ENCODE results near the gene NUMA1. TPM values are rescaled to one million over a fixed set of nuclear protein-coding genes. Genes with fewer than 3 reads are reported as not detected.
A peak's percentile ranks its signal among the peaks of the same experiment; 100 is the strongest.

The NUMA1 gene
- total RNA-seq, 3 donors from 2014 or later (not counting 1 experiment from before 2014, with no cell fraction given) = 261 to 290 (median 262) TPM

- intact Hi-C loops (cut with micrococcal nuclease) = no loop called here
- DNase-seq (no peak), ATAC-seq (no peak)
- H3K4me1 ChIP-seq (ENCODE audit: control insufficient read depth, insufficient read depth, low read length) = peaks cover 21% of the 10 kb centered on the region
- no peaks in the 10 kb centered on the region for H3K9me3 ChIP-seq (ENCODE audit: control insufficient read depth, insufficient read depth, low read length)
- no peaks in the 10 kb centered on the region for H3K9me3 Mint-ChIP-seq
- peak overlapping the region; percentile 54 for H3K4me3 Mint-ChIP-seq
- H3K27me3 Mint-ChIP-seq (ENCODE audit: low read depth in 2 of 2) = no peaks in the 10 kb centered on the region
- H3K4me1 Mint-ChIP-seq = peaks cover 37 to 38% of the 10 kb centered on the region in 2 donors
- WGBS (ENCODE audit: insufficient coverage) = 94% methylated on average over 5 of the region's 6 CpGs
- H3K27ac Mint-ChIP-seq = peak overlapping the region; percentile 99 to 100
- no peaks in the 10 kb centered on the region for H3K27me3 ChIP-seq (ENCODE audit: control insufficient read depth, insufficient read depth, low read length)
- H3K36me3 Mint-ChIP-seq = no peaks in the 10 kb centered on the region
- TF ChIP-seq CTCF (IDR thresholded peaks at IDR 0.05) = no peak
- no peak overlapping the region for H3K4me3 ChIP-seq (ENCODE audit: low read length)
- H3K27ac ChIP-seq (ENCODE audit: low read length) = no peak overlapping the region
- no peaks in the 10 kb centered on the region for H3K36me3 ChIP-seq (ENCODE audit: control insufficient read depth, insufficient read depth, low read length)
These were observed 1.9 kb downstream of the NUMA1 start for GRCh38 chr11:72078477-72078876.

GRCh38 chr11:72075756-72076155 lies 4.6 kb downstream of the NUMA1 start:
- Mint-ChIP-seq H3K27ac (peak overlapping the region in 1 of 2 donors; percentile 31), H3K27me3 (ENCODE audit: low read depth in 2 of 2) (no peaks in the 10 kb centered on the region), H3K4me3 (no peak overlapping the region), H3K4me1 (peaks cover 45 to 48% of the 10 kb centered on the region in 2 donors), H3K9me3 (no peaks in the 10 kb centered on the region), H3K36me3 (no peaks in the 10 kb centered on the region)
- H3K36me3 ChIP-seq (ENCODE audit: control insufficient read depth, insufficient read depth, low read length) = no peaks in the 10 kb centered on the region
- 97% methylated on average over 4 of the region's 4 CpGs for whole genome bisulfite sequencing (ENCODE audit: insufficient coverage)
- H3K27ac ChIP-seq (ENCODE audit: low read length) = no peak overlapping the region
- no peak overlapping the region for H3K4me3 ChIP-seq (ENCODE audit: low read length)
- no peak for TF ChIP-seq CTCF (IDR thresholded peaks at IDR 0.05)
- peaks cover 24% of the 10 kb centered on the region for H3K4me1 ChIP-seq (ENCODE audit: control insufficient read depth, insufficient read depth, low read length)
- no peaks in the 10 kb centered on the region for H3K9me3 ChIP-seq (ENCODE audit: control insufficient read depth, insufficient read depth, low read length)
- ATAC-seq (no peak), DNase-seq (no peak)
- intact Hi-C loops (cut with micrococcal nuclease) = no loop called here
- no peaks in the 10 kb centered on the region for H3K27me3 ChIP-seq (ENCODE audit: control insufficient read depth, insufficient read depth, low read length)

GRCh38 chr11:72075109-72075508 lies 5.2 kb downstream of the NUMA1 start:
- peaks cover 28% of the 10 kb centered on the region for H3K4me1 ChIP-seq (ENCODE audit: control insufficient read depth, insufficient read depth, low read length)

More at GRCh38 chr11:72075109-72075508, 5.2 kb downstream of the NUMA1 start:
- no peaks in the 10 kb centered on the region for H3K27me3 ChIP-seq (ENCODE audit: control insufficient read depth, insufficient read depth, low read length)
- Mint-ChIP-seq H3K27me3 (ENCODE audit: low read depth in 2 of 2) (no peaks in the 10 kb centered on the region), H3K36me3 (no peaks in the 10 kb centered on the region), H3K27ac (no peak overlapping the region), H3K4me1 (peaks cover 45 to 48% of the 10 kb centered on the region in 2 donors), H3K9me3 (no peaks in the 10 kb centered on the region), H3K4me3 (no peak overlapping the region)
- TF ChIP-seq CTCF (IDR thresholded peaks at IDR 0.05) = no peak
- no peaks in the 10 kb centered on the region for H3K36me3 ChIP-seq (ENCODE audit: control insufficient read depth, insufficient read depth, low read length)
- no peaks in the 10 kb centered on the region for H3K9me3 ChIP-seq (ENCODE audit: control insufficient read depth, insufficient read depth, low read length)
- DNase-seq (peak in 1 of 2 donors; percentile 36), ATAC-seq (no peak)
- intact Hi-C loops (cut with micrococcal nuclease) = no loop called here
- H3K27ac ChIP-seq (ENCODE audit: low read length) = no peak overlapping the region
- no peak overlapping the region for H3K4me3 ChIP-seq (ENCODE audit: low read length)
- 100% methylated on average over 1 of the region's 1 CpG for whole genome bisulfite sequencing (ENCODE audit: insufficient coverage)
